ENCODE data around the gene CDC25A. TPM values are rescaled to one million over a fixed set of nuclear protein-coding genes. Genes with fewer than 3 reads are reported as not detected.

Gene CDC25A
- total and polyA plus RNA-seq, 9 of the 15 experiments (the other 6 are each of a cell fraction or from before 2014, with no cell fraction given), result 3.4 to 61.3 (median 51.8) TPM

- TF ChIP-seq MAFK (IDR thresholded peaks at IDR 0.05; ENCODE audit: low read length) (no peak), ZNF407 (IDR thresholded peaks at IDR 0.05; ENCODE audit: low read depth) (no peak), CXXC5 (CRISPR knock-in tag; IDR thresholded peaks at IDR 0.05) (0 out of 2 replicates have a peak, but pooled peaks have one; percentile 28), AFF4 (CRISPR knock-in tag; IDR thresholded peaks at IDR 0.05) (no peak), ZNF695 (CRISPR knock-in tag; IDR thresholded peaks at IDR 0.05) (no peak), ZNF512 (tag; IDR thresholded peaks at IDR 0.05) (no peak), KDM4B (IDR thresholded peaks at IDR 0.05; ENCODE audit: borderline replicate concordance in 2 of 2, low read depth in 1 of 2) (no peak), NONO (IDR thresholded peaks at IDR 0.05; ENCODE audit: low read depth in 2 of 2, low read length in 1 of 2) (peak in 1 of 2 experiments; percentile 64; a peak in 1 of 4 replicates), ZBTB12 (CRISPR knock-in tag; IDR thresholded peaks at IDR 0.05) (no peak)
These were observed 495 bp downstream of the CDC25A start (continued) for GRCh38 chr3:48187579-48188265.
